ENCODE data around the gene RPS18.
"Not testable (repeated sequence)": the region's sequence is repeated elsewhere in the genome, so short reads cannot be mapped to it uniquely, and the experiment has no call there.

The RPS18 gene

DNA sequence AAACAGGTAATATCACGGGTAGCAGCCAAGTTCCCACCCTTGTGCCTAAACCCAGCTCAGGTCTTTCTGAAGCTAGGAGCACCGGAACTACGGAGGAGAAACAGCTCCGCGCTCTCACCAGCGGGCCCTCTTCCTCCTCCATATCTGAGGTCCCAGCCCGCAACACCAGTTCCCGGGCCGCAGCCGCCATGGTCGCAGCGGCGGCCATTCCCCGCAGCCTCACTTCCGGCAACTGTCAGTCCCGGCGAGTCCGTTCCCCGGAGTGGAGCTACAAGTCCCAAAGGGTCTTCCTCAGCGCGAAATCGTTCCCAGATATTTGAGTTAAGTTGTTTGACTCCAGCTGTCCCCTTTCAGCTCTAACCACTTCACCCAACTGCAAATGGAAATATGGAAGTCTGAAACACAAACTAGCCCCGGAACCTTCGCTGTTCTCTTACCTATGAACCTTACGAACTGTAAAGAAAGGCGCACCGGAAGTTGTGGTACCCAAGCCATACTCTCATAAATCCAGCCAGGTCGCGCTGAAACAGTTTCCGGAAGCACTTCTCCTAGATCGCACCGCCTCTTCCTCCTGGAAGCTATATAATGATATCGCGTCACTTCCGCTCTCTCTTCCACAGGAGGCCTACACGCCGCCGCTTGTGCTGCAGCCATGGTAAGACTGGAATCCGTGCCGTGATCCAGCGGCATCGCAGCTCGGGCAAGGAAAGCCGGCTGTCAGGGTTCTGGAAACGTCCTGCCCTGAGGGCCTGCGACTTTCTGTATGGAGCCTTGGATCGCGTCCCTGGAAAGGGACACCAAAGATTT is at the start of gene RPS18, which contains the start of gene VPS52:
Gene RPS18 (plus strand): TSS at position 608 of the 807 bp plus-strand sequence. CDS start 45 bp downstream, at position 653.
Gene VPS52 (minus strand): TSS at position 409 of the 807 bp plus-strand sequence. CDS start 201 bp downstream, at position 208.
- peaks cover 35 to 47% (median 42%) of the 10 kb centered on the region in 11 experiments; a peak in 21 of 22 replicates for H4K20me1 ChIP-seq
- H3K4me2 ChIP-seq, result peak within 1 kb of the TSS; percentile 95 to 99 (median 97)
- no peak for TF ChIP-seq Cebpa-rat (IDR thresholded peaks at IDR 0.05)
- H3K9me3 ChIP-seq (replicated peaks in 1 of 11), result no peaks in the 10 kb centered on the region
- peak within 1 kb of the TSS; percentile 92 to 99 (median 98) for H3K27ac ChIP-seq
- peaks cover 52 to 83% (median 57%) of the 10 kb centered on the region in 10 experiments for H3K4me1 ChIP-seq
- peaks cover 74 to 81% (median 76%) of the 10 kb centered on the region in 11 experiments for H3K36me3 ChIP-seq
- H3K9ac ChIP-seq, result peak within 1 kb of the TSS; percentile 91 to 99 (median 95)
- peak within 1 kb of the TSS; percentile 74 to 92 (median 88) for H3K4me3 ChIP-seq
- H3K27me3 ChIP-seq, result no peaks in the 10 kb centered on the region

DNA sequence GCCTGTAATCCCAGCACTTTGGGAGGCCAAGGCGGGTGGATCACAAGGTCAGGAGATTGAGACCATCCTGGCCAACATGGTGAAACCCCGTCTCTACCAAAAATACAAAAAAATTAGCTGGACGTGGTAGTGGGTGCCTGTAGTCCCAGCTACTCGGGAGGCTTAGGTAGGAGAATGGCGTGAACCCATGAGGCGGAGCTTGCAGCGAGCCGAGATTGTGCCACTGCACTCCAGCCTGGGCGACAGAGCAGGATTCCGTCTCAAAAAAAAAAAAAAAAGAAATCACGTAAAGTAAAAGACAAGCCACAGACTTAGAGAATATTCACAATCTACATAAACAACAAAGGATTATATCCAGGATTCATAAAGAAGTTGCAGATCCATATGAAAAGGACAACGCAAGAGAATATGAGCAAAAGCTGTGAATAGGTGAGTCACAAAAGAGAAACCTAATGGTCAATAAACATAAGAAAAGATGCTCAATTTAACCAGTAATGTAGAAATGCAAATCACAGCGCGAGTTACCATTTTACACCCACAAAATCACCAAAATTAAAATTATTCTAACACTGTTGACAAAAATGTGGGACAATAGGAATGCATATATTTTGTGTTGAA is 45.3 kb upstream of the RPS18 start:
- H3K4me2 ChIP-seq, result not testable (repeated sequence)

DNA sequence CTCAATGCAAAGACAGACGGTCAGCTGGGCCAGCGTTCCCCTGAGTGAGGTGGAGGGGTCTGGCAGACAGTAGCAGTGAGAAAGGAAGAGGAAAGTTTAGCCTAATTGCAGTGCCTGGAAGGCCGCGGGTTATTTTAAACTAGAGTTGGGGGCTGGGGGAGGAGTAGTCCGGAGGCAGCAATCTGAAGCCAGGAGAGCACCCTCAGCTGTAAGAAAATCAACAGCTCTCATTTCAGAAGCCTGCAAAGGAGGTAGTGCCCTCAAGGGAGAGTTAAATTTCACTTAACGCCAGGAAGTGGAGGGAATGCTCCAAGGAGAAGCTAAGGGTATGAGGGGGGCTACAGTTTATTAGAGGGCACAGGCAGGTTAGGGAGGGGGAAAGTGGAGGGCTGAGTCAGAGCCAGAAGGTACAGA is 36.6 kb upstream of the RPS18 start:
- Histone ChIP-seq H3K36me3 (no peaks in the 10 kb centered on the region), H3K9me3 (replicated peaks in 1 of 11) (no peaks in the 10 kb centered on the region), H3K4me3 (no peak overlapping the region), H3K27ac (peak overlapping the region in 1 of 11 experiments; percentile 36; a peak in 1 of 22 replicates), H3K9ac (0 out of 22 replicates have a peak overlapping the region, but pooled peaks of 1 of the 11 experiments have one; percentile 1), H3K4me2 (peak overlapping the region in 9 of 11 experiments; percentile 38 to 78 (median 63); a peak in 18 of 22 replicates), H3K4me1 (peaks cover 0 to 48% (median 35%) of the 10 kb centered on the region in 10 experiments; a peak in 16 of 20 replicates), H4K20me1 (no peaks in the 10 kb centered on the region), H3K27me3 (no peaks in the 10 kb centered on the region)
- no peak for TF ChIP-seq Cebpa-rat (IDR thresholded peaks at IDR 0.05)

More for the DNA sequence above, 45.3 kb upstream of the RPS18 start:
- not testable (repeated sequence) for H4K20me1 ChIP-seq; H3K4me3 ChIP-seq; H3K27ac ChIP-seq; H3K27me3 ChIP-seq; H3K9me3 ChIP-seq (replicated peaks in 1 of 11); H3K9ac ChIP-seq; H3K36me3 ChIP-seq; H3K4me1 ChIP-seq

DNA sequence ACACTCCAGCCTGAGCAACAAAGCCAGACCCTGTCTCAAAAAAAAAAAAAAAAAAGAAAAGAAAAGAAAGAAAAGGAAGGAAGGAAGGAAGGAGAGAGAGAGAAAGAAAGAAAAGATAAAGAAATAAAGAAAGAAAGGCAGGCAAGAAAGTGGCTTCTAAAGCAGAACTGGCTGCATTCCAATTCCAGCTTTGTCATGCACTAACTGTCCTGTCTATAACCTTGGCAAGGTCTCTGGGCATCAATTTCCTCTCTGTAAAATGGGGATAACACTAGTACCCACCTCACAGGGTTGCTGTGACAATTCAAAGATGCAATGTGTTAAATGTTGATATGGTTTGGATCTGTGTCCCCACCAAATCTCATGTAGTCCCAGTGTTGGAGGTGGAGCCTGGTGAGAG is 35.5 kb upstream of the RPS18 start:
- no peak overlapping the region for H3K27ac ChIP-seq
- H4K20me1 ChIP-seq, result no peaks in the 10 kb centered on the region
- H3K27me3 ChIP-seq, result no peaks in the 10 kb centered on the region
- H3K9ac ChIP-seq, result no peak overlapping the region
- no peak overlapping the region for H3K4me3 ChIP-seq
- no peaks in the 10 kb centered on the region for H3K36me3 ChIP-seq
- peaks cover 1 to 41% (median 32%) of the 10 kb centered on the region in 10 experiments; a peak in 17 of 20 replicates for H3K4me1 ChIP-seq
- no peak for TF ChIP-seq Cebpa-rat (IDR thresholded peaks at IDR 0.05)
- H3K4me2 ChIP-seq, result peak overlapping the region in 8 of 11 experiments; percentile 22 to 78 (median 67); a peak in 15 of 22 replicates
- no peaks in the 10 kb centered on the region for H3K9me3 ChIP-seq (replicated peaks in 1 of 11)

DNA sequence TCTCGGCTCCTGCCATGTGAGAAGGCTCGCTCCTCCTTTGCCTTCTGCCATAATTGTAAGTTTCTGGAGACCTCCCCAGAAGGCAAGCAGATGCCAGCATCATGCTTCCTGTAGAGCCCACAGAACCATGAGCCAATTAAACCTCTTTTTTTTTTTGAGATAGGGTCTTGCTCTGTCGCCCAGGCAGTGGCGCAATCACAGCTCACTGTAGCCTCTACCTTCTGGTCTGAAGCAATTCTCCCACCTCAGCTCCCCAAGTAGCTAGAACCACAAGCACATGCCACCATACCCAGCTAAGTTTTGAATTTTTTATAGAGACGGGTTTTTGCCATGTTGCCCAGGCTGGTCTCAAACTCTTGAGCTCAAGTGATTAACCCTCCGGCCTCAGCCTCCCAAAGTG is 35.0 kb upstream of the RPS18 start:
- Histone ChIP-seq H3K36me3 (no peaks in the 10 kb centered on the region), H3K4me3 (no peak overlapping the region), H3K27me3 (no peaks in the 10 kb centered on the region), H3K9ac (no peak overlapping the region), H3K4me2 (peak overlapping the region in 8 of 11 experiments; percentile 22 to 78 (median 67); a peak in 15 of 22 replicates), H4K20me1 (no peaks in the 10 kb centered on the region), H3K27ac (no peak overlapping the region), H3K4me1 (peaks cover 7 to 41% (median 32%) of the 10 kb centered on the region in 10 experiments; a peak in 17 of 20 replicates), H3K9me3 (replicated peaks in 1 of 11) (no peaks in the 10 kb centered on the region)
- peak in 4 of 11 experiments; percentile 55 to 74 (median 61); a peak in 7 of 22 replicates for TF ChIP-seq Cebpa-rat (IDR thresholded peaks at IDR 0.05)

DNA sequence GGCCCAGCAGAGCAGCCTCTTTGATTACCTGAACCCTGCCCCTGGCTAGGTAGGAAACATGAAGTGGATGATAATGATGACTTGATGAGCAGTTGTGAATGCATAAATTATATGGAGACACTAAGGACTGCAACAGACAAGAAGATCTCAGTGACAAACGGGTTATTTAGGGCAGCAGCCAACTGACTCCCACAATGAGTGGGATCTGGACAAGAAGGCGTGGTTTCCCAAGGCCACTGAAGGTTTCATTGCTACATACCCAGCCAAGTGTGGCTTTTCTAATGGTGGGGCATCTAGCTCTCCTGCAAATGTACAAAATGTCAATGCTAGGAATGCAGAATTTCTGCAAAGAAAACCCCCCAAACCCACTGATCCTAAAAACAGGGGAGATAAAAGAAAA is 34.1 kb upstream of the RPS18 start:
- Histone ChIP-seq H3K27me3 (no peaks in the 10 kb centered on the region), H3K9ac (no peak overlapping the region), H3K27ac (no peak overlapping the region), H3K4me1 (peaks cover 8 to 41% (median 32%) of the 10 kb centered on the region in 10 experiments; a peak in 17 of 20 replicates), H3K4me3 (no peak overlapping the region), H3K9me3 (replicated peaks in 1 of 11) (no peaks in the 10 kb centered on the region), H3K36me3 (no peaks in the 10 kb centered on the region), H4K20me1 (no peaks in the 10 kb centered on the region), H3K4me2 (peak overlapping the region in 7 of 11 experiments; percentile 12 to 78 (median 36); a peak in 6 of 22 replicates)
- no peak for TF ChIP-seq Cebpa-rat (IDR thresholded peaks at IDR 0.05)

DNA sequence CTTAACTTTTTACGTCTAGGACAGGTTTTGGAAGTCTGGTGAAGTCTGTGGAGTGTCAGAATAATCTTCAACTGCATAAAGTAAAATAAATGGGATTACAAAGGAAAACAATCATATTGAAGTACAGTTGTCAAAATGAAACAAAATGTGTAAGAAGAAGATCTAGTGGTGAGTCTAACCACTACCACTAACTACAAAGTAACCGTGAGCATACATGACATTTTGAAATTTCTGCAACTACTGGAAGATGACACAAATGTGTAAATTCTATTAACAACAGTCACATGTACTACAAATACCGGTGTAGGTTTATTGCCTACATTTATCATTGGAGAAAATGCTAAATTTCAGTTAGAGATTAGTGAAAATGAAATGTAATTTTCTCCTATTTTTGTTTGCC is 29.9 kb upstream of the RPS18 start:
- H3K27me3 ChIP-seq, result no peaks in the 10 kb centered on the region
- no peak overlapping the region for H3K9ac ChIP-seq
- H3K36me3 ChIP-seq, result no peaks in the 10 kb centered on the region
- no peaks in the 10 kb centered on the region for H3K9me3 ChIP-seq (replicated peaks in 1 of 11)
- H3K27ac ChIP-seq, result no peak overlapping the region
- no peaks in the 10 kb centered on the region for H4K20me1 ChIP-seq
- H3K4me1 ChIP-seq, result peaks cover 4 to 11% (median 8%) of the 10 kb centered on the region in 10 experiments; a peak in 13 of 20 replicates
- no peak overlapping the region for H3K4me3 ChIP-seq
- H3K4me2 ChIP-seq, result no peak overlapping the region; a peak in 1 of 22 replicates
- TF ChIP-seq Cebpa-rat (IDR thresholded peaks at IDR 0.05), result no peak

DNA sequence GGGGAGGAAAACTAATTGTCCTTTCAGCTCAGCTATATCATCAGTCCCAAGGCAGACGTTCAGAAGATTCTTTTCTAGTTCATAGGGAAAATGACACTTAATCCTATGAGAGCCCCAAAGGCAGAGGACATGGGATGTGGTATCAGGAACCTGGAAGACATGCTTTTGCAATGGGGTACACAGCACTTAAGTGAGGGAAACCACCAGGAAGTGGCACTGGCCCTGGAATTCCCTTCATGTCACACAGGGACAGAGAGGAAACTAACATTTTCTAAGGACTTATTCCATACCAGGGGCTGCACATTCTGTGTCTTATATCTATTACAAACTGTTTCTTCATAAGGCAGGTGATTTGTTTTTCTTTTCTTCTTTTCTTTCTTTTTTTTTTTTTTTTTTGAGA is 28.4 kb upstream of the RPS18 start:
- peaks cover under 1 to 11% (median 5%) of the 10 kb centered on the region in 10 experiments; a peak in 13 of 20 replicates for H3K4me1 ChIP-seq
- H3K36me3 ChIP-seq, result no peaks in the 10 kb centered on the region
- no peak overlapping the region for H3K4me3 ChIP-seq
- TF ChIP-seq Cebpa-rat (IDR thresholded peaks at IDR 0.05), result no peak
- no peak overlapping the region for H3K27ac ChIP-seq
- H3K9me3 ChIP-seq (replicated peaks in 1 of 11), result no peaks in the 10 kb centered on the region
- no peak overlapping the region for H3K9ac ChIP-seq
- no peaks in the 10 kb centered on the region for H3K27me3 ChIP-seq
- H4K20me1 ChIP-seq, result no peaks in the 10 kb centered on the region
- H3K4me2 ChIP-seq, result no peak overlapping the region
